Activated naive CD4-positive, alpha-beta T cell treated with anti-CD3 and anti-CD28 coated beads, Interleukin-2, amount 50 U/mL, for 24 hours (primary cell): Measurements from ENCODE around the gene LRRC49.
"Not testable (repeated sequence)": the region's sequence is repeated elsewhere in the genome, so short reads cannot be mapped to it uniquely, and the experiment has no call there.

ENCODE experiments used
- H3K27ac Mint-ChIP-seq: one replicate; pipeline ENCODE4 v1.8.0; 2021; ENCODE audit warnings: mild to moderate bottlenecking, mixed read lengths
- H3K27me3 Mint-ChIP-seq: one replicate; pipeline ENCODE4 v1.8.0; 2021; ENCODE audit warnings: mixed read lengths
- H3K36me3 Mint-ChIP-seq: one replicate; pipeline ENCODE4 v1.8.0; 2021; ENCODE audit warnings: mixed read lengths
- H3K4me1 Mint-ChIP-seq: one replicate; pipeline ENCODE4 v1.8.0; 2021; ENCODE audit warnings: mixed read lengths
- H3K4me3 Mint-ChIP-seq: one replicate; pipeline ENCODE4 v1.8.0; 2021; ENCODE audit warnings: mild to moderate bottlenecking, mixed read lengths
- H3K9me3 Mint-ChIP-seq: one replicate; pipeline ENCODE4 v1.8.0; 2021; ENCODE audit warnings: mixed read lengths

The LRRC49 gene

GRCh38 chr15:70892002-70892911 is at the start of gene LRRC49, which contains the start of gene THAP10:
TSS of gene LRRC49 (plus strand) at chr15:70892826. CDS start at chr15:70892895, 69 bp downstream.
TSS of gene THAP10 (minus strand) at chr15:70892433. CDS start at chr15:70892272, 161 bp downstream.
- Mint-ChIP-seq H3K4me1 (peaks cover 15% of the 10 kb centered on the region), H3K4me3 (peak within 1 kb of the TSS; percentile 86), H3K9me3 (no peaks in the 10 kb centered on the region), H3K36me3 (no peaks in the 10 kb centered on the region), H3K27me3 (peaks cover 52% of the 10 kb centered on the region), H3K27ac (peak within 1 kb of the TSS; percentile 64)

GRCh38 chr15:70845602-70846360 is 46.8 kb upstream of the LRRC49 start:
- H3K9me3 Mint-ChIP-seq, result no peaks in the 10 kb centered on the region
- peaks cover 26% of the 10 kb centered on the region for H3K27me3 Mint-ChIP-seq
- no peak overlapping the region for H3K4me3 Mint-ChIP-seq
- H3K27ac Mint-ChIP-seq, result no peak overlapping the region
- no peaks in the 10 kb centered on the region for H3K4me1 Mint-ChIP-seq
- no peaks in the 10 kb centered on the region for H3K36me3 Mint-ChIP-seq

GRCh38 chr15:70851889-70852288 is 40.7 kb upstream of the LRRC49 start:
- Mint-ChIP-seq H3K27me3 (peaks cover 51% of the 10 kb centered on the region), H3K27ac (no peak overlapping the region), H3K4me1 (peaks cover 4% of the 10 kb centered on the region), H3K9me3 (no peaks in the 10 kb centered on the region), H3K36me3 (no peaks in the 10 kb centered on the region), H3K4me3 (no peak overlapping the region)

- Mint-ChIP-seq H3K27ac (no peak overlapping the region), H3K27me3 (peaks cover 47% of the 10 kb centered on the region), H3K4me1 (peaks cover 4% of the 10 kb centered on the region), H3K9me3 (no peaks in the 10 kb centered on the region), H3K36me3 (no peaks in the 10 kb centered on the region), H3K4me3 (peak overlapping the region; percentile 69)
These were observed 39.9 kb upstream of the LRRC49 start for GRCh38 chr15:70852501-70853317.

- Mint-ChIP-seq H3K9me3 (no peaks in the 10 kb centered on the region), H3K4me3 (peak overlapping the region; percentile 69), H3K36me3 (no peaks in the 10 kb centered on the region), H3K27me3 (peaks cover 44% of the 10 kb centered on the region), H3K4me1 (peaks cover 4% of the 10 kb centered on the region), H3K27ac (no peak overlapping the region)
These were observed 39.2 kb upstream of the LRRC49 start for GRCh38 chr15:70853318-70853972.

GRCh38 chr15:70853973-70854665 is 38.5 kb upstream of the LRRC49 start, which contains the start of gene LARP6:
TSS of gene LARP6 (minus strand) at chr15:70854157. CDS start at chr15:70854088, 69 bp downstream.
- Mint-ChIP-seq H3K27me3 (peaks cover 46% of the 10 kb centered on the region), H3K4me1 (peaks cover 4% of the 10 kb centered on the region), H3K36me3 (no peaks in the 10 kb centered on the region), H3K9me3 (no peaks in the 10 kb centered on the region), H3K27ac (no peak within 1 kb of the TSS), H3K4me3 (peak within 1 kb of the TSS; percentile 89)

GRCh38 chr15:70854666-70854976 is 38.0 kb upstream of the LRRC49 start:
- Mint-ChIP-seq H3K4me1 (peaks cover 4% of the 10 kb centered on the region), H3K36me3 (no peaks in the 10 kb centered on the region), H3K9me3 (no peaks in the 10 kb centered on the region), H3K27me3 (peaks cover 45% of the 10 kb centered on the region), H3K27ac (no peak overlapping the region), H3K4me3 (peak overlapping the region; percentile 89)

GRCh38 chr15:70855764-70856163 is 36.9 kb upstream of the LRRC49 start:
- Mint-ChIP-seq H3K36me3 (no peaks in the 10 kb centered on the region), H3K4me3 (no peak overlapping the region), H3K9me3 (no peaks in the 10 kb centered on the region), H3K4me1 (peaks cover 4% of the 10 kb centered on the region), H3K27me3 (peaks cover 37% of the 10 kb centered on the region), H3K27ac (no peak overlapping the region)

GRCh38 chr15:70856177-70856883 is 36.3 kb upstream of the LRRC49 start:
- H3K4me3 Mint-ChIP-seq, result no peak overlapping the region
- peaks cover 33% of the 10 kb centered on the region for H3K27me3 Mint-ChIP-seq

GRCh38 chr15:70856884-70857561 is 35.6 kb upstream of the LRRC49 start:
- Mint-ChIP-seq H3K4me1 (peaks cover 4% of the 10 kb centered on the region), H3K36me3 (no peaks in the 10 kb centered on the region), H3K27me3 (peaks cover 29% of the 10 kb centered on the region)

More at GRCh38 chr15:70856177-70856883, 36.3 kb upstream of the LRRC49 start:
- Mint-ChIP-seq H3K27ac (no peak overlapping the region), H3K9me3 (no peaks in the 10 kb centered on the region), H3K36me3 (no peaks in the 10 kb centered on the region), H3K4me1 (peaks cover 4% of the 10 kb centered on the region)

GRCh38 chr15:70857562-70858285 is 34.9 kb upstream of the LRRC49 start:
- H3K36me3 Mint-ChIP-seq, result no peaks in the 10 kb centered on the region
- peaks cover 25% of the 10 kb centered on the region for H3K27me3 Mint-ChIP-seq
- no peaks in the 10 kb centered on the region for H3K9me3 Mint-ChIP-seq
- peaks cover 4% of the 10 kb centered on the region for H3K4me1 Mint-ChIP-seq
- H3K27ac Mint-ChIP-seq, result no peak overlapping the region
- H3K4me3 Mint-ChIP-seq, result no peak overlapping the region

More at GRCh38 chr15:70856884-70857561, 35.6 kb upstream of the LRRC49 start:
- Mint-ChIP-seq H3K4me3 (no peak overlapping the region), H3K27ac (no peak overlapping the region), H3K9me3 (no peaks in the 10 kb centered on the region)

GRCh38 chr15:70858614-70859321 is 33.9 kb upstream of the LRRC49 start:
- not testable (repeated sequence) for H3K4me1 Mint-ChIP-seq, H3K9me3 Mint-ChIP-seq, H3K4me3 Mint-ChIP-seq, H3K36me3 Mint-ChIP-seq, H3K27ac Mint-ChIP-seq
- H3K27me3 Mint-ChIP-seq, result peaks cover 18% of the 10 kb centered on the region
